Hepatocyte (in vitro differentiated cells): Measurements from ENCODE around the gene DUOXA2.

ENCODE experiments used
- CTCF ChIP-seq: fragments of 200-600 bp; sonication (generic); IDR thresholded peaks from 2 replicates; pipeline ENCODE4 v1.5.1; 2016; ENCODE audit warnings: antibody characterized with exemption, mild to moderate bottlenecking; ENCODE audit not compliant: poor library complexity
- EZH2 ChIP-seq: fragments of 200-600 bp; sonication (generic); IDR thresholded peaks from 2 replicates; pipeline ENCODE4 v1.6.1; 2016; ENCODE audit warnings: antibody characterized with exemption, mild to moderate bottlenecking, borderline replicate concordance
- EZH2phosphoT487 ChIP-seq: fragments of 200-600 bp; sonication (generic); IDR thresholded peaks from one replicate; pipeline ENCODE4 v1.6.1; 2018; ENCODE audit warnings: antibody characterized with exemption, mild to moderate bottlenecking, low read depth, moderate library complexity; ENCODE audit not compliant: unreplicated experiment, severe bottlenecking

- TF ChIP-seq CTCF = peak; percentile 61
- no peak for TF ChIP-seq EZH2
- TF ChIP-seq EZH2phosphoT487 = no peak
These were observed 52.9 kb downstream of the DUOXA2 start for GRCh38 chr15:45166834-45167630.
